Measurements from ENCODE around the gene SDC1.

DNA sequence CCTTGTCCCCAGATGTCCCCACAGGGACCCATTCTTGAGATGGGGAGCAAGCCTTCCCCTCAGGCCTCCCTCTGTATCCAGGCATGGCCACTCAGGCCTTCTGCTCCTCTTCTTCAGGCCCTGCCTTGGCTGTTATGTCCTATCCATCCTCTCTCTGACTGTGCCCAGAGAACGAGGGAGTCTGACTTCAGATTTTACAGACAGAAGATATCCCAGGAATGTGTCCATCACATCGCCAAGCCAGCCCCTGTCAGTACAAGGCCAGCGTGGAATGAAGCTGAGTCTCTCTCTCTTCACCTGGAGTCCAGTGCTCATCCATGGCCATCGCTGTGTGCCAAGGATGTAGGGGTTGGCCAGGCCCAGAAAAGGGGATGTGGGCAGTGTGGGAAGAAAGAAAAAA, 57.6 kb downstream of the SDC1 start:
- TF ChIP-seq, protein P1, sequence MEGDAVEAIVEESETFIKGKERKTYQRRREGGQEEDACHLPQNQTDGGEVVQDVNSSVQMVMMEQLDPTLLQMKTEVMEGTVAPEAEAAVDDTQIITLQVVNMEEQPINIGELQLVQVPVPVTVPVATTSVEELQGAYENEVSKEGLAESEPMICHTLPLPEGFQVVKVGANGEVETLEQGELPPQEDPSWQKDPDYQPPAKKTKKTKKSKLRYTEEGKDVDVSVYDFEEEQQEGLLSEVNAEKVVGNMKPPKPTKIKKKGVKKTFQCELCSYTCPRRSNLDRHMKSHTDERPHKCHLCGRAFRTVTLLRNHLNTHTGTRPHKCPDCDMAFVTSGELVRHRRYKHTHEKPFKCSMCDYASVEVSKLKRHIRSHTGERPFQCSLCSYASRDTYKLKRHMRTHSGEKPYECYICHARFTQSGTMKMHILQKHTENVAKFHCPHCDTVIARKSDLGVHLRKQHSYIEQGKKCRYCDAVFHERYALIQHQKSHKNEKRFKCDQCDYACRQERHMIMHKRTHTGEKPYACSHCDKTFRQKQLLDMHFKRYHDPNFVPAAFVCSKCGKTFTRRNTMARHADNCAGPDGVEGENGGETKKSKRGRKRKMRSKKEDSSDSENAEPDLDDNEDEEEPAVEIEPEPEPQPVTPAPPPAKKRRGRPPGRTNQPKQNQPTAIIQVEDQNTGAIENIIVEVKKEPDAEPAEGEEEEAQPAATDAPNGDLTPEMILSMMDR (IDR thresholded peaks at IDR 0.05): no peak
- TF ChIP-seq EP300 (IDR thresholded peaks at IDR 0.05; ENCODE audit: low read depth): no peak
